ENCODE results near the gene GGT5. TPM values are rescaled to one million over a fixed set of nuclear protein-coding genes. Genes with fewer than 3 reads are reported as not detected.
"Not testable (repeated sequence)": the region's sequence is repeated elsewhere in the genome, so short reads cannot be mapped to it uniquely, and the experiment has no call there.

GGT5 gene
- total and polyA plus RNA-seq, 12 donors: 4.3 to 67.4 (median 13.1) TPM

- Histone ChIP-seq H3K36me3 (peaks cover 0 to 5% (median 0%) of the 10 kb centered on the region in 9 donors), H3K4me3 (peak overlapping the region; percentile 62 to 95 (median 87)), H3K27me3 (no peaks in the 10 kb centered on the region), H3K27ac (peak overlapping the region; percentile 76 to 97 (median 96)), H3K4me1 (peaks cover 7 to 49% (median 36%) of the 10 kb centered on the region in 9 donors), H3K9me3 (no peaks in the 10 kb centered on the region)
- WGBS, 2 donors: 1 to 2% methylated on average over 25 of the region's 25 CpGs
- DNase-seq: no peak
- intact Hi-C loops (cut with DNase I): loop anchor here in 1 of 10 donors (5.0 kb wide), 1 partner anchor 256 kb away; no protein-coding TSS in a partner anchor
- no peak for TF ChIP-seq CTCF (IDR thresholded peaks at IDR 0.05)
- peak in 2 of 8 donors; percentile 25 to 40 for ATAC-seq
Observed at GRCh38 chr22:24271386-24271854, 26.5 kb upstream of the GGT5 start.

GRCh38 chr22:24270556-24271385 lies 25.9 kb upstream of the GGT5 start, which contains the start of gene SPECC1L:
TSS of gene SPECC1L (plus strand) at chr22:24270831. CDS start at chr22:24302232, 31,401 bp downstream.
- Histone ChIP-seq H3K4me3 (peak within 1 kb of the TSS; percentile 62 to 95 (median 87)), H3K36me3 (no peaks in the 10 kb centered on the region), H3K4me1 (peaks cover 7 to 44% (median 36%) of the 10 kb centered on the region in 9 donors), H3K27ac (peak within 1 kb of the TSS; percentile 76 to 97 (median 96)), H3K27me3 (no peaks in the 10 kb centered on the region), H3K9me3 (no peaks in the 10 kb centered on the region)
- DNase-seq (peak; percentile 94 to 95), ATAC-seq (peak; percentile 96 to 99 (median 98))
- intact Hi-C loops (cut with DNase I): loop anchor here in 1 of 10 donors (5.0 kb wide), 1 partner anchor 257 kb away; no protein-coding TSS in a partner anchor
- peak in 6 of 9 donors; percentile 37 to 72 (median 47) for TF ChIP-seq CTCF (IDR thresholded peaks at IDR 0.05)
- 0% methylated on average over 86 to 89 of the region's 89 CpGs for WGBS, 2 donors

GRCh38 chr22:24266495-24266894 lies 21.6 kb upstream of the GGT5 start:
- H3K27ac ChIP-seq, ATAC-seq, H3K9me3 ChIP-seq, H3K4me3 ChIP-seq, H3K36me3 ChIP-seq, H3K27me3 ChIP-seq, DNase-seq: not testable (repeated sequence)
- intact Hi-C loops (cut with DNase I): loop anchor here in 1 of 10 donors (10.0 kb wide), 1 partner anchor 248 kb away; no protein-coding TSS in a partner anchor
- H3K4me1 ChIP-seq: peaks cover 0 to 10% (median 6%) of the 10 kb centered on the region in 9 donors
- 93 to 94% methylated on average over 6 of the region's 6 CpGs for WGBS, 2 donors

GRCh38 chr22:24265734-24266133 lies 20.9 kb upstream of the GGT5 start:
- DNase-seq (no peak), ATAC-seq (no peak)
- H3K36me3 ChIP-seq: no peaks in the 10 kb centered on the region
- H3K4me3 ChIP-seq: no peak overlapping the region
- H3K27me3 ChIP-seq: no peaks in the 10 kb centered on the region
- no peak for TF ChIP-seq CTCF (IDR thresholded peaks at IDR 0.05)
- H3K4me1 ChIP-seq: peaks cover 0 to 8% (median 5%) of the 10 kb centered on the region in 9 donors
- H3K9me3 ChIP-seq: no peaks in the 10 kb centered on the region
- intact Hi-C loops (cut with DNase I): loop anchor here in 1 of 10 donors (10.0 kb wide), 1 partner anchor 249 kb away; no protein-coding TSS in a partner anchor
- no peak overlapping the region for H3K27ac ChIP-seq

- peak overlapping the region in 2 of 10 donors; percentile 23 to 26 for H3K27ac ChIP-seq
- WGBS, 2 donors: 82 to 83% methylated on average over 2 to 3 of the region's 9 CpGs
Observed at GRCh38 chr22:24264329-24264896, 19.5 kb upstream of the GGT5 start.

GRCh38 chr22:24263479-24263878 lies 18.6 kb upstream of the GGT5 start:
- WGBS, 2 donors: 96 to 98% methylated on average over 15 to 19 of the region's 19 CpGs
- not testable (repeated sequence) for H3K4me1 ChIP-seq, H3K36me3 ChIP-seq, DNase-seq, H3K27me3 ChIP-seq, ATAC-seq, H3K9me3 ChIP-seq, H3K27ac ChIP-seq, H3K4me3 ChIP-seq
- intact Hi-C loops (cut with DNase I): loop anchor here in 1 of 10 donors (10.0 kb wide), 1 partner anchor 251 kb away; no protein-coding TSS in a partner anchor

More at GRCh38 chr22:24264329-24264896, 19.5 kb upstream of the GGT5 start:
- H3K27me3 ChIP-seq, H3K4me3 ChIP-seq, DNase-seq, H3K36me3 ChIP-seq, H3K9me3 ChIP-seq, H3K4me1 ChIP-seq, ATAC-seq: not testable (repeated sequence)
- intact Hi-C loops (cut with DNase I): loop anchor here in 1 of 10 donors (10.0 kb wide), 1 partner anchor 250 kb away; no protein-coding TSS in a partner anchor

- H3K4me1 ChIP-seq, H3K9me3 ChIP-seq, H3K4me3 ChIP-seq, ATAC-seq, H3K36me3 ChIP-seq, H3K27ac ChIP-seq, DNase-seq, H3K27me3 ChIP-seq: not testable (repeated sequence)
- WGBS, 2 donors: 93% methylated on average over 18 of the region's 18 CpGs
- intact Hi-C loops (cut with DNase I): loop anchor here in 1 of 10 donors (10.0 kb wide), 1 partner anchor 253 kb away; no protein-coding TSS in a partner anchor
Observed at GRCh38 chr22:24262185-24262749, 17.4 kb upstream of the GGT5 start.
